ENCODE data around the gene MAP7.

DNA sequence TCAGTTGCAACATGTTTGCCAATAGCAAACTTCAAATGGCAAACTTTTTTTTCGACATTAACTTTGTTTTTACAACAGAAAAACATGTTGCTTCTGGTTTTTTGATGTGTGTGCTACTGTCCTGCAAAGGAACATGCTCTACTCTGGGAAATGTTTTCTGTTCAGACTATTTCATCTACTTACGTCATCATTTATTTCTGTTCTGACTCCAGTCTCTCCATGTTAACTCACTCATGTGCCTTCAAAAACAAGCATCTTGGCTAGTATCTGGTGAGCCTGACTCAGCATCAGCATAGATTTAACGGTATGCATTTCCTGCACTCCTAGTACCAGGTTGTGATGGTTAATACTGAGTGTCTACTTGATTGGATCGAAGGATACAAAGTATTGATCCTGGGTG, 36.1 kb upstream of the MAP7 start:
- no peak for TF ChIP-seq EP300 (IDR thresholded peaks at IDR 0.05)
- TF ChIP-seq MAX (IDR thresholded peaks at IDR 0.05), result no peak
- no peak for TF ChIP-seq CHD2 (IDR thresholded peaks at IDR 0.05; ENCODE audit: low read length, partially characterized antibody)
- TF ChIP-seq USF2 (IDR thresholded peaks at IDR 0.05), result no peak
- no peak for TF ChIP-seq NR3C1 (IDR thresholded peaks at IDR 0.05)
- TF ChIP-seq, protein P1, sequence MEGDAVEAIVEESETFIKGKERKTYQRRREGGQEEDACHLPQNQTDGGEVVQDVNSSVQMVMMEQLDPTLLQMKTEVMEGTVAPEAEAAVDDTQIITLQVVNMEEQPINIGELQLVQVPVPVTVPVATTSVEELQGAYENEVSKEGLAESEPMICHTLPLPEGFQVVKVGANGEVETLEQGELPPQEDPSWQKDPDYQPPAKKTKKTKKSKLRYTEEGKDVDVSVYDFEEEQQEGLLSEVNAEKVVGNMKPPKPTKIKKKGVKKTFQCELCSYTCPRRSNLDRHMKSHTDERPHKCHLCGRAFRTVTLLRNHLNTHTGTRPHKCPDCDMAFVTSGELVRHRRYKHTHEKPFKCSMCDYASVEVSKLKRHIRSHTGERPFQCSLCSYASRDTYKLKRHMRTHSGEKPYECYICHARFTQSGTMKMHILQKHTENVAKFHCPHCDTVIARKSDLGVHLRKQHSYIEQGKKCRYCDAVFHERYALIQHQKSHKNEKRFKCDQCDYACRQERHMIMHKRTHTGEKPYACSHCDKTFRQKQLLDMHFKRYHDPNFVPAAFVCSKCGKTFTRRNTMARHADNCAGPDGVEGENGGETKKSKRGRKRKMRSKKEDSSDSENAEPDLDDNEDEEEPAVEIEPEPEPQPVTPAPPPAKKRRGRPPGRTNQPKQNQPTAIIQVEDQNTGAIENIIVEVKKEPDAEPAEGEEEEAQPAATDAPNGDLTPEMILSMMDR (IDR thresholded peaks at IDR 0.05), result no peak
- no peak for TF ChIP-seq SMC3 (IDR thresholded peaks at IDR 0.05)
- TF ChIP-seq POLR2AphosphoS2 (conservative IDR thresholded peaks at IDR 0.05; ENCODE audit: low read length), result no peak
- TF ChIP-seq POLR2A (IDR thresholded peaks at IDR 0.05; ENCODE audit: low read length), result no peak
- TF ChIP-seq HMGXB4 (CRISPR knock-in tag; IDR thresholded peaks at IDR 0.05; ENCODE audit: borderline replicate concordance), result no peak
